GM10248 (cell line): ENCODE data around the gene SIAH3.

Experiments
- CTCF ChIA-PET: fragments of 300-600 bp; sonication (Branson Sonifier 250); formaldehyde crosslinking; extraction: SDS; loops from one replicate; lab custom pipeline; 2021; ENCODE audit warnings: antibody characterized with exemption; lab: Yijun Ruan, JAX
- POLR2A ChIA-PET: fragments of 350-650 bp; sonication (Branson Sonifier 250); formaldehyde crosslinking; extraction: SDS; loops from one replicate; lab custom pipeline; 2020; ENCODE audit warnings: antibody characterized with exemption; lab: Yijun Ruan, JAX
- DNase-seq: peaks from one replicate; pipeline ENCODE4 v3.0.0; 2012; ENCODE audit errors: extremely low spot score
- TF ChIP-seq, protein P1 (sequence below): IDR thresholded peaks from 2 replicates; pipeline ENCODE4 v1.5.1; 2012; ENCODE audit warnings: mild to moderate bottlenecking, low read depth; ENCODE audit errors: extremely low read depth, missing control alignments, control extremely low read depth

The SIAH3 gene

DNA sequence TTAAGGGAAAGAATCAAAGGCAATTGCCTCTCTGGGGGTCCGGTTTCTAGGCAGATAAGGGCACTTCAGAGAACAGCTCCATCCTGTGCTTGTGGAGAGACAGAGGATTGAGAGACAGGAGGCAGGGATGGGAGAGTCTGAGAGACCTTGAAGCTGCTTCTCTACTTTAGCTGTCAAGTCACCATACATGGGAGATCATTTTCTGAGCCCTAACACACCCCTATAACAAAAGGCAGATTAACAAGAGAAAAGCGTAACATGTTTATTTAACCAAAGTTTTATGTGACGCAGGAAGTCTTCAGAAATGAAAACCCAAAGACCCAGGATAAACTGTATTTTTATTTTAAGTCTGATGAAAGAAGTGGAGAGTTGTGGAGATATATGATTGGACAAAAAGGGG lies 101.0 kb downstream of the SIAH3 start:
- TF ChIP-seq, protein P1, sequence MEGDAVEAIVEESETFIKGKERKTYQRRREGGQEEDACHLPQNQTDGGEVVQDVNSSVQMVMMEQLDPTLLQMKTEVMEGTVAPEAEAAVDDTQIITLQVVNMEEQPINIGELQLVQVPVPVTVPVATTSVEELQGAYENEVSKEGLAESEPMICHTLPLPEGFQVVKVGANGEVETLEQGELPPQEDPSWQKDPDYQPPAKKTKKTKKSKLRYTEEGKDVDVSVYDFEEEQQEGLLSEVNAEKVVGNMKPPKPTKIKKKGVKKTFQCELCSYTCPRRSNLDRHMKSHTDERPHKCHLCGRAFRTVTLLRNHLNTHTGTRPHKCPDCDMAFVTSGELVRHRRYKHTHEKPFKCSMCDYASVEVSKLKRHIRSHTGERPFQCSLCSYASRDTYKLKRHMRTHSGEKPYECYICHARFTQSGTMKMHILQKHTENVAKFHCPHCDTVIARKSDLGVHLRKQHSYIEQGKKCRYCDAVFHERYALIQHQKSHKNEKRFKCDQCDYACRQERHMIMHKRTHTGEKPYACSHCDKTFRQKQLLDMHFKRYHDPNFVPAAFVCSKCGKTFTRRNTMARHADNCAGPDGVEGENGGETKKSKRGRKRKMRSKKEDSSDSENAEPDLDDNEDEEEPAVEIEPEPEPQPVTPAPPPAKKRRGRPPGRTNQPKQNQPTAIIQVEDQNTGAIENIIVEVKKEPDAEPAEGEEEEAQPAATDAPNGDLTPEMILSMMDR = no peak
- CTCF ChIA-PET = interaction anchor here (1.2 kb wide), 1 partner anchor 12 kb away, joined by 3 read pairs; no protein-coding TSS in a partner anchor
- no peak for DNase-seq
- POLR2A ChIA-PET = no interaction called here

DNA sequence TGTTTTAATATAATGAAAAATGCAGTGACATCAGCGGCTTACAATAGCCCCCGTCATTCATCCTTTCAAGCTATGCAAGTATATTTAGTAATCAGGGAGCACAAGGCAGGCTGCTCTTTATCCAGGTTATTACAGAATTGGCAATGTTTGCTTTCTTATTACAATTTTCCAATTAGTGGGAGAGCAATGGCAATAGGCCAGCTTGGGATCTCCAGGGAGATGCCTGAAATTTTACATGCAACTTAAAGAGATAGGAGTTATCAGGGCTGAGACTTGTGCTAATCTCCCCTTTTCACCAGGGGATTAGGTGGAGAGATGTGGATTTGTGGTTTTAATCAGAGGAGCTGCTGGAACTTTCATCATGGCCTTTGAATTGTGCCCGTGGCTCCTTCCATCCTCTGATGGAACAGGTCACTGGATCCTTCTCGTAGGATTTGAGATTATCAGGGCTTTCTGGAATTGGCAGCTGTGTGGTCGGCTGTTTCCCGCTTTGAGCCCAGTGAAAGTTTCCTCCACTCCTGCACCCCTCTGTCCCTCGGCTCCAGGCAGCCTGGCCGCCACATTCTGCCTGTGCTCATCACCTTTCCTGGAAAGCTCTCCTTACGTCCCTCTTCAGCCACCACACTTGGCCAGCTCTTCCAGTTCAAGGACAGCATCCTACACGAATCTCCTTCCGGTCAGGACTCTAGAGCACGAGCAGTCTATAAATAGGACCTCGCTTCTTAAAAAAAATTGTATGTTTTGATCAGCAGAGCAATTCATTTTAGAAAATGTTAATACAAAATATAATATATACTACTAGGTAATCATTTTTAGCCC lies 102.4 kb downstream of the SIAH3 start:
- DNase-seq = no peak
- ChIA-PET CTCF (interaction anchor here (1.0 to 2.3 kb wide), 2 partner anchors 11 to 18 kb away, joined by 4 to 6 read pairs; no protein-coding TSS in a partner anchor), POLR2A (no interaction called here)
- TF ChIP-seq, protein P1 = no peak

DNA sequence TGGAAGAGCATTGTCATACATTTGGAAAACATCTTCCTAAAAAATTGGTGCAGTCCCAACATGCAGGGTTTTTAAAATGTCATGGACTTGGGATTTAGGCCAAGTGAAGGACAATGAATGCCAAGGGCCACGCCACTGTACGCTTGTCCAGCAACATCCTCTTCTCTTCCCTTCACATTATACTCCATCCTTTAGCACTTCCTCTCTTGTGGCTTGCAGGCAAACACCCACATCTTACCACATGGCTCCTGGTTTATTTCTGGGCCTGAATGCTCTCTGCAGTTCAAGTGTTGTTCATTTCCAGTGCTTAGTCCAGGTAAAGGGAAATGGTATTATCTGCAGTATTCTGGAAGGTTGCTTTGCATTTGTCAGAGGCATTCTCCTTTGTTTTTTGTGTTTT lies 104.5 kb downstream of the SIAH3 start:
- POLR2A ChIA-PET = no interaction called here
- DNase-seq = no peak
- TF ChIP-seq, protein P1 = no peak
- CTCF ChIA-PET = interaction anchor here (1.7 to 2.3 kb wide), 2 partner anchors 9 to 12 kb away, joined by 5 to 6 read pairs; no protein-coding TSS in a partner anchor

DNA sequence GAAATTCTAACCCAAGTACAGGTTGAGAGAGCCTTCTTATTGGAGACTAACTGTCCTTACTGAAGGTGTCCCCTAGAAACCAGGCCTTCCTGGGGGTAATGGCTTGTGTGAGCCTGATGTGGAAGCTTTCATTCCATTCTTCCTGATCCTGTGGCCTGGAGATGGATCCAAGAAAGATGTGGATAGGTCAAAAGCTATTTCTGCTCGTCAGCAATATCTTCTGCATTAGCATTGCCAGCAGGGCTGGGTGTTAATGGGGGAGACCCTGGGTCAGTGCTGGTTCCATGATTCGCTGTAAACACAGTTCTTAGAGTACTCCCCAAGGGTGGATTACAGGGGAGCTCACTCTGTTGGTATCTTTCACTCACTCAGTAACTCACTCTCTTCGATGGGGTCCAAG lies 106.6 kb downstream of the SIAH3 start:
- ChIA-PET POLR2A (no interaction called here), CTCF (interaction anchor here (1.0 to 1.2 kb wide), 2 partner anchors 53 to 122 kb away, joined by 3 read pairs; no protein-coding TSS in a partner anchor)
- no peak for DNase-seq
- TF ChIP-seq, protein P1 = no peak

DNA sequence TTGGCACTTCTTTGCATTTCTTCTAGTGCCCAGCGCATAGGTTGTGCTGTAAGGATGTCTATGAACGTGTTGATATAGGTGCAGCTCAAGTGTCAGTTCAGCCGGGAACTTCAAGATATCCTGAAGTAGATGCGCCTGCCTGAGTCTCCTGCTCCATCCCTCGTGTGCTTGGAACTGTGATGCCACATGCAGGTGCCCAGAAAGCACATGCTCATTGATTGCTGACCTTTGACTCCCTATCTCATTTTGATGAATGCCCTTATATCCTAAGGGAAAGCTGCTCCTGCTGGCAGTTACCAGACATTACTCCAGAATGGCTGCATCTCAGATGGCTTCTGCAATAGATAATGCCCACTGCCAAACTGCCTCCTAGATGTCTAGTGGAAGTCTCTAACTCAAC lies 108.6 kb downstream of the SIAH3 start:
- TF ChIP-seq, protein P1 = no peak
- DNase-seq = no peak
- POLR2A ChIA-PET = no interaction called here
- CTCF ChIA-PET = no interaction called here

DNA sequence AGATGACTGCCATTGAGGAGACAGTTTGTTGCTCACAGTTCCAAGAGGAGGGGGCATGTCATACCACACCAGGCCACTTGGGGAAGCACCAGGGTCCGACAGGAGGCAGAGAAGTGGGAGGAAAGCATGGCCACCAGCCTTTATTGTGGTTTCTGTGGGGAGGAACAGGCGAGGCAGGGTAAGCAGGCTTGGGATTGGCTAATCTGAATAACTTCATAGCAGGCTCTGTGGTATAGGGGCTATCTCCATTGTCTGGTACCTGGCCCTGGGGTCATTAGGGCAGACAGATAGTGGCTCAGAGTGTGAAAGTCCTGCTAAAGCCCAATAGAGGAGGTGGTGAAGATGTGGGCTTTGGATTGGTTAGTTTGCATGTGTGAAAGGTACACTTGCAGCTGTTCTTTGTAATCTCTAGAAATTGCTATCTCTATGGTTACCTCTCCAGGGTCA lies 114.0 kb downstream of the SIAH3 start:
- CTCF ChIA-PET = interaction anchor here (1.0 to 2.3 kb wide), 6 partner anchors 8 to 114 kb away, joined by 3 to 18 read pairs (median 3); no protein-coding TSS in a partner anchor
- TF ChIP-seq, protein P1 = peak; percentile 34
- DNase-seq = peak; percentile 48
- POLR2A ChIA-PET = no interaction called here
